ENCODE data around the gene RAD51B.

Gene RAD51B

GRCh38 chr14:68607081-68607866 is 787.7 kb downstream of the RAD51B start:
- no peak overlapping the region for H3K27ac ChIP-seq
- no peak for TF ChIP-seq CTCF (IDR thresholded peaks at IDR 0.05; ENCODE audit: low read depth, low read length, missing control alignments)
- H3K4me3 ChIP-seq (ENCODE audit: low read depth, low read length), result no peak overlapping the region
- no peaks in the 10 kb centered on the region for H3K36me3 ChIP-seq (replicated peaks)
- in situ Hi-C loops (cut with HindIII; ENCODE audit: low pct_ligation_motif_present, low sequenced_read_pairs), result no loop called here
- no peaks in the 10 kb centered on the region for H3K27me3 ChIP-seq (replicated peaks)
- no peak for DNase-seq

- in situ Hi-C loops (cut with HindIII; ENCODE audit: low pct_ligation_motif_present, low sequenced_read_pairs), result no loop called here
Observed at GRCh38 chr14:68607867-68608573, 788.4 kb downstream of the RAD51B start.

GRCh38 chr14:68608574-68608962 is 789.0 kb downstream of the RAD51B start:
- Histone ChIP-seq H3K36me3 (replicated peaks) (no peaks in the 10 kb centered on the region), H3K27ac (no peak overlapping the region), H3K4me3 (ENCODE audit: low read depth, low read length) (no peak overlapping the region), H3K27me3 (replicated peaks) (no peaks in the 10 kb centered on the region)
- DNase-seq, result no peak
- TF ChIP-seq CTCF (IDR thresholded peaks at IDR 0.05; ENCODE audit: low read depth, low read length, missing control alignments), result no peak
- in situ Hi-C loops (cut with HindIII; ENCODE audit: low pct_ligation_motif_present, low sequenced_read_pairs), result no loop called here

More at GRCh38 chr14:68607867-68608573, 788.4 kb downstream of the RAD51B start:
- Histone ChIP-seq H3K27ac (no peak overlapping the region), H3K36me3 (replicated peaks) (no peaks in the 10 kb centered on the region), H3K4me3 (ENCODE audit: low read depth, low read length) (no peak overlapping the region), H3K27me3 (replicated peaks) (no peaks in the 10 kb centered on the region)
- no peak for TF ChIP-seq CTCF (IDR thresholded peaks at IDR 0.05; ENCODE audit: low read depth, low read length, missing control alignments)
- DNase-seq, result no peak

- Histone ChIP-seq H3K36me3 (replicated peaks) (no peaks in the 10 kb centered on the region), H3K27me3 (replicated peaks) (no peaks in the 10 kb centered on the region), H3K4me3 (ENCODE audit: low read depth, low read length) (no peak overlapping the region), H3K27ac (no peak overlapping the region)
- no peak for TF ChIP-seq CTCF (IDR thresholded peaks at IDR 0.05; ENCODE audit: low read depth, low read length, missing control alignments)
- in situ Hi-C loops (cut with HindIII; ENCODE audit: low pct_ligation_motif_present, low sequenced_read_pairs), result no loop called here
- DNase-seq, result no peak
Observed at GRCh38 chr14:68609012-68609411, 789.4 kb downstream of the RAD51B start.

- DNase-seq, result no peak
- peak; percentile 8 for TF ChIP-seq CTCF (IDR thresholded peaks at IDR 0.05; ENCODE audit: low read depth, low read length, missing control alignments)
Observed at GRCh38 chr14:68610251-68610793, 790.7 kb downstream of the RAD51B start.

More at GRCh38 chr14:68610251-68610793, 790.7 kb downstream of the RAD51B start:
- in situ Hi-C loops (cut with HindIII; ENCODE audit: low pct_ligation_motif_present, low sequenced_read_pairs), result no loop called here
- H3K27me3 ChIP-seq (replicated peaks), result no peaks in the 10 kb centered on the region
- no peak overlapping the region for H3K4me3 ChIP-seq (ENCODE audit: low read depth, low read length)
- H3K36me3 ChIP-seq (replicated peaks), result no peaks in the 10 kb centered on the region
- no peak overlapping the region for H3K27ac ChIP-seq
